Stomach (tissue), 4 donors: ENCODE results near the gene TEX48.

Source experiments
- POLR2AphosphoS5 ChIP-seq, 3 donors: sonication (generic); formaldehyde crosslinking; IDR thresholded peaks; one replicate each; pipeline ENCODE4 v1.6.1; 2016; ENCODE audit warnings: antibody characterized with exemption in 3 of 3
- TF ChIP-seq, protein P1 (sequence below), 7 experiments: fragments of 450-650 bp in 4 of 7; fragments of 200-600 bp in 3 of 7; sonication (generic) in 3 of 7; IDR thresholded peaks; one replicate each; pipeline ENCODE4 v1.5.1; 2016 to 2019; ENCODE audit warnings: antibody characterized with exemption in 7 of 7, control low read depth in 2 of 7, mild to moderate bottlenecking in 1 of 7

DNA sequence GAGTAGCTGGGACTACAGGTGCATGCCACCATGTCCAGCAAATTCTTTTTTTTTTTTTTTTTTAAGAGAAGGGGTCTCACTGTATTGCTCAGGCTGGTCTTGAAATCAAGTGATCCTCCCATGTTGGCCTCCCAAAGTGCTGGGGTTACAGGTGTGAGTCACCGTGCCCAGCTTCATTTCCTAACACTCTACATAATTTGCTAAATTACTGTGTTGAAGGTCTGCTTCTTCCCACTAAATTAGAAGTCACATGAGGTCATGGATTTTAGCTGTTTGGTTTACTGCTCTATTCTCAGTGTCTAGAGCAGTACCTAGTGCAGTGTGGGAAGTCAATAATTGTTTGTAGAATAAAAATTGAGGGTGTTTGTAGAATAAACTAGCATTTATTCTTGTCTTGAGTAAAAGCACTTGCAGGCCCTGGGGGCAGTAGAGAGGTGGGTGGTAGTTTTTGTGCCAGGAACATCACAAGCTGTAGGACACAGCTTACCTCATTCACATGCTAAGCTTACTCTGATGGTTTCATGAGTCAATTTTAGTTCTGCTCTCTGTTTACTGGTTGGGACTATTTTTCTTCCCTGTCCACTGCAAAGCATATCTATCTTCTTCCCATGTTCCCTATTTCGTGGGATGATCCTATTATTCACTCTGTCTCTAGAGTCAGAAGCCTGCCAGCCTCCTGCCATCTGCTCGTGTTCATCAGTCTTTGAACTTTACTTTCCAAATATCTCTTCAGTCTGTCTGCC is 7.0 kb downstream of the TEX48 start:
- TF ChIP-seq, protein P1, sequence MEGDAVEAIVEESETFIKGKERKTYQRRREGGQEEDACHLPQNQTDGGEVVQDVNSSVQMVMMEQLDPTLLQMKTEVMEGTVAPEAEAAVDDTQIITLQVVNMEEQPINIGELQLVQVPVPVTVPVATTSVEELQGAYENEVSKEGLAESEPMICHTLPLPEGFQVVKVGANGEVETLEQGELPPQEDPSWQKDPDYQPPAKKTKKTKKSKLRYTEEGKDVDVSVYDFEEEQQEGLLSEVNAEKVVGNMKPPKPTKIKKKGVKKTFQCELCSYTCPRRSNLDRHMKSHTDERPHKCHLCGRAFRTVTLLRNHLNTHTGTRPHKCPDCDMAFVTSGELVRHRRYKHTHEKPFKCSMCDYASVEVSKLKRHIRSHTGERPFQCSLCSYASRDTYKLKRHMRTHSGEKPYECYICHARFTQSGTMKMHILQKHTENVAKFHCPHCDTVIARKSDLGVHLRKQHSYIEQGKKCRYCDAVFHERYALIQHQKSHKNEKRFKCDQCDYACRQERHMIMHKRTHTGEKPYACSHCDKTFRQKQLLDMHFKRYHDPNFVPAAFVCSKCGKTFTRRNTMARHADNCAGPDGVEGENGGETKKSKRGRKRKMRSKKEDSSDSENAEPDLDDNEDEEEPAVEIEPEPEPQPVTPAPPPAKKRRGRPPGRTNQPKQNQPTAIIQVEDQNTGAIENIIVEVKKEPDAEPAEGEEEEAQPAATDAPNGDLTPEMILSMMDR (IDR thresholded peaks at IDR 0.05) = no peak
- TF ChIP-seq POLR2AphosphoS5 (IDR thresholded peaks at IDR 0.05) = no peak
